Activated CD8-positive, alpha-beta memory T cell treated with anti-CD3 and anti-CD28 coated beads for 24 hours (primary cell): ENCODE data around the gene RABGGTA.
A peak's percentile ranks its signal among the peaks of the same experiment; 100 is the strongest.

Source experiments
- DNase-seq: peaks from one replicate; pipeline ENCODE4 v3.0.0-alpha.2; 2020

The RABGGTA gene

DNA sequence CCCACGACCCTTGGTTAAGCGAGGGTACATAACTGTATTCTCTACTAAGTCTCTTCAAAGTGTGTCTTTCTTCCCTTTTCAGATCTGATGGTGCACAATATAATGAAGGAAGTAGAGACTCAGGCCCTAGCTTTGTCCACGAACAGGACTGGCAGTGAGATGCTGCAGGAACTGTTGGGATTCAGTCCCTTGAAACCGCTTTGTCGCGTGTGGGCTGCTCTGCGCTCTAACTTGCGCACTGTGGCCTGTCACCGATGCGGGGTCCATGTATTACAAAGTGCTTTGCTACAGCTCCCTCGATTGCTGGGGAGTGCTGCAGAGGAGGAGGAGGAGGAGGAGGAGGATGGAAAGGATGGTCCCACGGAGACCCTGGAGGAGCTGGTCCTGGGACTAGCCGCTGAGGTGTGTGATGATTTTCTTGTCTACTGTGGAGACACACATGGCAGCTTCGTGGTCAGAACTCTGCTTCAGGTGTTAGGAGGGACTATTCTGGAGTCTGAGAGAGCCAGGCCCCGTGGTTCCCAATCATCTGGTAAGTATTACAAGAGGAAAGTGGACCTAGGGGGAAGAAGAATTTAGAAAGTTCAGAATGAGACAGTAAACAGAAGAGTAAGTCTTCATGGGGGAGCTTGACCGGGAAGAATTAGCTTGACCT lies 29.1 kb upstream of the RABGGTA start:
- DNase-seq, result no peak

DNA sequence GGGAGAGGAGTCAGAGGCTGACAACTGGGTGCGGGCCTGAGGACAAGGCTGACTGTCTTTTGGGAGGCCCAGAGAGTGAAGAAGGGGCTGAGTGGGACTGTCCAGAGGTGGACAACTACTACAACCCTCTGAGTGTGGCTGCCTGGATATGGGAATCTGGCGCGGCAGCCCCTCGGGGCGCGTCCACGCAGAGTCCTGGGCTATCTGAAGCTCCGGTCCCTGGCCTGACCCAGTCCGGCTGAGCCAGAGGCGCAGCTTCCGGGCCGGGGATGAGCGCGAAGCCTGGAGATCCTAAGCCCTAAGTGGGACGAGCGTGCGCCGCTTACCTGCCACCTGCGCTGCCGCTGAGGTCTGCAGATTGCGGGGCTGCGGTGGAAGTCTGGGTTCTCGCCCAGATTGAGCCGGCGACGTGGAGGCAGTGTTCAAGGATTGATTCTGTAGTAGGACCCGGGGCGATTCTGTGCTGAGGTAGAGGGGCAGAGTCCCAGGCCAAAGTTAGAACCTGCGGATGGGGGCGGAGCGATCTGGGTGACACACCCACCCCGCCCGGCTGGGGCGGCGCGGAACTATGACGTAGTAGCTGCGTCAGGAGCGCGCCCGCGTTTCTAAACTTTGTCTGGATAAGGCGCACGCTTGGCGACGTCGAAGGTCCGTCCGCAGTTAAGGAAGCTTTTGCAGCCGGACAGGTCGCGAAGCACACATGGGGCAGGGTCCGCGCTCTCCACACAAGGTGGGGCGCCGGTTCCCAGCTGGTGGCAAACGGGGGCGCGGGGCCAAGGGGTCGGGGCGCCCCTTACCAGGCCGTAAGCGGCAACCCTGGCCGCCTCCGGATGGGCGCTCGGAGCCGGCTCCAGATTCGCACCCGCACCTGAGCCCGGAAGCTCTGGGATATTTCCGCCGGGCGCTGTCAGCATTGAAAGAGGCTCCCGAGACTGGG lies 28.1 kb upstream of the RABGGTA start, which contains the start of the genes DHRS1 and NOP9:
DHRS1 (minus strand) TSS at position 526 of the 937 bp plus-strand sequence. CDS start 674 bp downstream, outside the sequence.
NOP9 (plus strand) TSS at position 596 of the 937 bp plus-strand sequence; CDS start at position 701, 105 bp downstream.
- DNase-seq, result peak; percentile 98

DNA sequence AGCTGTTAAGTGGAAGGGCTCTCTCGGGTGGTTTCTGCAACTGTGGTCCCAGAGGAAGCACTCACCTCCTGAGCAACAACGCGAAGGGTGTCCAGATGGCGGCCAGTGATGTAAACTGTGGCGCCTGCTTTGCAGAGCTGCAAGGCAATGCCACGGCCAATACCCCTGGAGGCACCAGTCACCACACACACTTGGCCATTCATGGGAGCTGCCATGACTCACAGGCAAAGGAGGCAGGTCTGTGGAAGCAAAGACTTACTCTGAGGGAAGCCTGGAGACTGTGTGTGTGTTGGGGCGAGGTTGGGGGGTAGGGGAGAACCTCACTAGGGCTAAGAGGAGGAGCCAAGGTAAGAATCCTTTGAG lies 27.5 kb upstream of the RABGGTA start:
- no peak for DNase-seq

GRCh38 chr14:24297190-24297964 lies 26.0 kb upstream of the RABGGTA start:
- DNase-seq, result no peak

DNA sequence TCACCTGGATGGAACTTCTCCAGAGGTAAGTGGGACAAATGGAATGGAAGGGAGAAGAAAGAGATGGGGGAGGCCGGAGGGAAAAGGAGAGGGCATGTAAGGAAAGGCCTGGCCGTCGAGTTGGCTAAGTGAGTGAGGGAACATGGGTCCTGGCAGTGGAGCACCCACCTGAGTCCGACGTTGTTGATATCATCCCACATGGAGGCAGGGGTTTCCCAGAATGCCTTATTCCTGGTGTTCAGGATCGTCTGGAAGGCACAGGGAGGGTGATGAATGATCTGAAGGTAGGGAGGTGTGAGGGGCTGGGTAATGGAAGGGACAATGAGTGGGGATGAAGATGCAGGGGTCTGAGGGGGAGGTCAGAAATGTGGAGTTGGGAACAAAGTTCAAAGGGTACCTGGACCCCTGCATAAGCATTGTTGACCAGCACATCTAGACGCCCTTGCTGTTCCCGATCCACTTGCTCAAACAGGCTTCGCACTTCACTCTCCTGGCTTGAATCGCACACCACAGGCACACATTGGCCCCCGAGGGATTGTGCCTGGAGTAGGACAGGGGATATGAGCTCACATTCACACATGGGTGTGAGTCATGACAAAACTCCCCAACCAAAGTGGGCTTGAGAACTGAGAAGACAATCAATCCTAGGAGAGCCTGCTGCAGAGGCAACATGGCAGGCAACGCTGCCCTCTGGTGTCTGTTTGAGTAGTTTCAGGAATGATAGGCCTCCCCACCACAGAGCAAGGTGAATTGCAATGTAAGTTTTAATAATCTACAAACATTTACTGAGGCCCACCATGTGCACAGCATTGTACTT lies 25.2 kb upstream of the RABGGTA start:
- peak; percentile 81 for DNase-seq

GRCh38 chr14:24293525-24293924 lies 22.1 kb upstream of the RABGGTA start:
- DNase-seq, result no peak

- DNase-seq, result no peak
Measured at GRCh38 chr14:24292118-24292807, 20.9 kb upstream of the RABGGTA start.

GRCh38 chr14:24291446-24292117 lies 20.2 kb upstream of the RABGGTA start:
- no peak for DNase-seq

DNA sequence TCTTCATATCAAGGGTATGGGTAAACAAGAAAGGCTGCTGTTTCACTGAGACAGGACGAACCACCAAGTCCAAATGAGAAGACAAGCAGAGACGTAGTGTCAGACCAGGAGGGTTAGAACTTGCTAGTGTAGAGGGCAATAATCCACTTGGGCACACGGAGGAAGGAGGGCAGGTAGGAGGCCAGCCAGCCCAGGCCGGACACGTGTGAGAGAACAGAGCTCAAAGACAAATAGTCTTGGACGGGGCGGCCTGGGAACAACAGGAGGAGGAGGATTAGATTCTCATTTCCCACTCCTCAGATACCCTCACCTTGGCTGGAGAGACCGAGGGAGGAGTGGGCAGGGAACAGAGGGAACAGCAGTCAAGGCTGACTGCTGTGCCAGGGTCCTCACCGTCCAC lies 19.3 kb upstream of the RABGGTA start:
- no peak for DNase-seq

- DNase-seq, result peak; percentile 67
Measured at GRCh38 chr14:24289649-24290280, 18.4 kb upstream of the RABGGTA start.

DNA sequence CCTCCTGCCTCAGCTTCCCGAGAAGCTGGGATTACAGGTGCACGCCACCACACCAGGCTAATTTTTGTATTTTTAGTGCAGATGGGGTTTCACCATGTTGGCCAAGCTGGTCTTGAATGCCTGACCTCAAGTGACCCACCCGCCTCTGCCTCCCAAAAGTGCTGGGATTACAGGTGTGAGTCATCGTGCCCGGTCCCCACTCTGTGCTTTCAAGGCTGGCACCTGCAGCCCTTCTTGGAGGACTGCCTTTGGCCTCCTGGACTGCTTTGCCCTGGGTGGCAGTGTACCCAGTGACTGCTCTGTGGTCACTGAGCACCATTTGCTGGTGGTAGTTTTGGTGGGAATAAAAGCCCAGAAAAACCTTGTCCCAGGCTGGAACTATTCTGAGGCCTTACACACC lies 15.6 kb upstream of the RABGGTA start:
- DNase-seq, result no peak

DNA sequence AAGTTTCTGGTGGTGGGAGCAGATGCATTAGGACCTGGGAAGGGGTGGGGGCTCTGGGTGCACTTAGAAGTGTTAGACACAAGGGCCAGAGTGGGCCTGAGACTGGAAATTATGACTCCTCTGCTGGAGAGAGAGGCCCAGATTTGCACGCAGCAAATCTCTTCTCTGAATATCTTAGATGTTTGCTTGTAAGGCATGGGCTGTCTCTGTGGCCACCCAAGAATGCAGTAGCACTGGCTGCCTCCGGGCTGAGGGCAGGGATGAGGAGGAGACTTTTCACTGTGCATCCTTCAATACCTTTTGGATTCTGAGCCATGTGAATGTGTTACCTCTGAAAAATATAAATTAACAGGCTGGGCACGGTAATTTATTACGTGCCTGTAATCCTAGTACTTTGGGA lies 14.0 kb upstream of the RABGGTA start:
- no peak for DNase-seq

GRCh38 chr14:24284501-24285035 lies 13.2 kb upstream of the RABGGTA start:
- DNase-seq, result no peak

- no peak for DNase-seq
Measured at GRCh38 chr14:24283796-24284460, 12.5 kb upstream of the RABGGTA start.

GRCh38 chr14:24282736-24283135 lies 11.3 kb upstream of the RABGGTA start:
- DNase-seq, result no peak

DNA sequence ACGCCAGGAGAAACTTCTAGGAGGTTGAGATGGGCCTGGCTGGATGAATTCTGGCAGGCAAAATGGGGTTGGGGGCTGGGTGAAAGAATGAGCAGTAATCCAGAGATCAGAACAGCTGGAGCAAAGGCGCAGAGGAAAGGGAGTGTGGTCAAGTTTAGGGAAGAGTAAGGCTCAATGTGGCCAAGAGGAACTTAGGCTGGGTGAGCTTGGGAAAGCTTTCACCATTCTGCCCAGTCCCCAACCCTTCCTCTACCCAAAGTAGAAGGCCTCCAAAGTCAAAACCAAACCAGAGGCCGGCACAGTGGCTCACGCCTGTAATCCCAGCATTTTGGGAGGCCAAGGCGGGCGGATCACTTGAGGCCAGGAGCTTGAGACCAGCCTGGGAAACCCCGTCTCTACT lies 10.2 kb upstream of the RABGGTA start:
- DNase-seq, result no peak

GRCh38 chr14:24280797-24281460 lies 9.5 kb upstream of the RABGGTA start:
- no peak for DNase-seq

GRCh38 chr14:24279301-24280186 lies 8.1 kb upstream of the RABGGTA start:
- DNase-seq, result peak; percentile 76
